Breast epithelium (tissue), 4 donors: Measurements from ENCODE around the gene NEUROD1. TPM values are rescaled to one million over a fixed set of nuclear protein-coding genes. Genes with fewer than 3 reads are reported as not detected.

Experiments used
- DNase-seq, 2 donors: peaks; one replicate each; pipeline ENCODE4 v3.0.0-alpha.2; 2019; ENCODE audit warnings: low spot score in 2 of 2
- H3K27ac ChIP-seq, 2 donors: fragments of 200-600 bp; sonication (generic) in 1 of 2; one replicate each; pipeline ENCODE4 v1.5.1; 2016 to 2019; ENCODE audit warnings: mild to moderate bottlenecking in 1 of 2
- H3K27me3 ChIP-seq, 2 donors: fragments of 200-600 bp; sonication (generic) in 1 of 2; one replicate each; pipeline versions ENCODE4 v1.5.1 to v1.6.0; 2017 to 2019; ENCODE audit warnings: control low read depth in 1 of 2, mild to moderate bottlenecking in 1 of 2
- H3K36me3 ChIP-seq: fragments of 200-600 bp; one replicate; pipeline ENCODE4 v1.5.1; 2019
- H3K4me1 ChIP-seq, 2 donors: fragments of 200-600 bp; sonication (generic); one replicate each; pipeline ENCODE4 v1.5.1; 2016 to 2019; ENCODE audit warnings: control low read depth in 1 of 2
- H3K4me3 ChIP-seq, 3 donors: fragments of 200-600 bp; sonication (generic); 1 replicate in 2 of 3; 2 replicates in 1 of 3; pipeline ENCODE4 v1.5.1; 2016 to 2019; ENCODE audit warnings: mild to moderate bottlenecking in 3 of 3, moderate library complexity in 2 of 3
- H3K9me3 ChIP-seq, 2 donors: fragments of 200-600 bp; sonication (generic) in 1 of 2; one replicate each; pipeline ENCODE4 v1.5.1; 2016 to 2019; ENCODE audit warnings: control low read depth in 1 of 2
- POLR2A ChIP-seq: fragments of 450-650 bp; IDR thresholded peaks from one replicate; pipeline ENCODE4 v1.6.1; 2016; ENCODE audit warnings: antibody characterized with exemption, mild to moderate bottlenecking, moderate library complexity
- POLR2AphosphoS5 ChIP-seq, 3 donors: sonication (generic); formaldehyde crosslinking; IDR thresholded peaks; one replicate each; pipeline ENCODE4 v1.6.1; 2017; ENCODE audit warnings: antibody characterized with exemption in 3 of 3
- intact Hi-C: fragments of 100-400 bp; cut with DNase I; formaldehyde crosslinking; loops from one replicate; pipeline ENCODE4 v1.15.1; 2023; ENCODE audit warnings: low total_unique reads
- total RNA-seq, 3 donors: library from RNA; depleted of rRNA; stranded (reverse); fragments of >200 nt; gene quantifications; one replicate each; pipeline ENCODE4 v1.1.0, GENCODE V29; 2016
- TF ChIP-seq, protein P1 (sequence below), 3 donors: fragments of 450-650 bp; IDR thresholded peaks; one replicate each; pipeline ENCODE4 v1.5.1; 2016 to 2017; ENCODE audit warnings: antibody characterized with exemption in 3 of 3, mild to moderate bottlenecking in 3 of 3, moderate library complexity in 3 of 3

NEUROD1 gene
- total RNA-seq, 3 donors from 2014 or later: not detected

DNA sequence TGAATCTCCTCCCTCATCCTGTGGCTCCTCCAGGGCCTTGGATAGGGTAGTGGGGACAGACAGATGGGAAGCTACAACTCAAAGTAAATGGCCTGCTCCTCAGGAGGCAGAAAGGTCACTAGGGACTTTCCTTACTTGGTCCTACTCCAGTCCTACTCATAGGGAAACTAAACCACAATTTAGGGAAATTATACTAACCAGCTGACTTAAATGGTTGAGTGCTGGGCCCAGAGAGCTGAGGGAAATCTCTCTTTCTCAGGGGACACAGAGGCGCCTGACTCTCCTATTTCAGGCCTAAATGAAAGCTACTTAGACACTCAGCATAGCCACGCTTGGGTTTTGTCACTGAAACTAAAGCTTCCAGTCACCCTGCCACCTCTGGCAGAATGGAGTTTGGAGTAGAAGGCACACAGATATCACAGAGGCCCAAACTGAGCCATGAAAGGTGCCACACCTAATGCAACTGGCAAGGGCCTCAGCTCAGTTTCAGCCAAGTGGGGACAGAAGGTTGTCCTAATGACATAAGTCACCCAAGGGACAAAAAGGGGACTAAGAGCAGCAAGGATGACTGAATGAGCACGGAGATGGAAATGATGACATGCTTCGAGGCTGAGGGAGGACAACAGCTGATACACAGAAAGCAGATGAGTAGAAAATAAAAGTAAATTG lies 47.5 kb downstream of the NEUROD1 start:
- H3K36me3 ChIP-seq: no peaks in the 10 kb centered on the region
- DNase-seq: no peak
- no peaks in the 10 kb centered on the region for H3K27me3 ChIP-seq
- H3K27ac ChIP-seq: no peak overlapping the region
- no peaks in the 10 kb centered on the region for H3K4me1 ChIP-seq
- H3K4me3 ChIP-seq: no peak overlapping the region
- intact Hi-C loops: no loop called here
- TF ChIP-seq POLR2AphosphoS5 (IDR thresholded peaks at IDR 0.05): no peak
- TF ChIP-seq, protein P1, sequence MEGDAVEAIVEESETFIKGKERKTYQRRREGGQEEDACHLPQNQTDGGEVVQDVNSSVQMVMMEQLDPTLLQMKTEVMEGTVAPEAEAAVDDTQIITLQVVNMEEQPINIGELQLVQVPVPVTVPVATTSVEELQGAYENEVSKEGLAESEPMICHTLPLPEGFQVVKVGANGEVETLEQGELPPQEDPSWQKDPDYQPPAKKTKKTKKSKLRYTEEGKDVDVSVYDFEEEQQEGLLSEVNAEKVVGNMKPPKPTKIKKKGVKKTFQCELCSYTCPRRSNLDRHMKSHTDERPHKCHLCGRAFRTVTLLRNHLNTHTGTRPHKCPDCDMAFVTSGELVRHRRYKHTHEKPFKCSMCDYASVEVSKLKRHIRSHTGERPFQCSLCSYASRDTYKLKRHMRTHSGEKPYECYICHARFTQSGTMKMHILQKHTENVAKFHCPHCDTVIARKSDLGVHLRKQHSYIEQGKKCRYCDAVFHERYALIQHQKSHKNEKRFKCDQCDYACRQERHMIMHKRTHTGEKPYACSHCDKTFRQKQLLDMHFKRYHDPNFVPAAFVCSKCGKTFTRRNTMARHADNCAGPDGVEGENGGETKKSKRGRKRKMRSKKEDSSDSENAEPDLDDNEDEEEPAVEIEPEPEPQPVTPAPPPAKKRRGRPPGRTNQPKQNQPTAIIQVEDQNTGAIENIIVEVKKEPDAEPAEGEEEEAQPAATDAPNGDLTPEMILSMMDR (IDR thresholded peaks at IDR 0.05): no peak
- TF ChIP-seq POLR2A: no peak
- H3K9me3 ChIP-seq: no peaks in the 10 kb centered on the region

DNA sequence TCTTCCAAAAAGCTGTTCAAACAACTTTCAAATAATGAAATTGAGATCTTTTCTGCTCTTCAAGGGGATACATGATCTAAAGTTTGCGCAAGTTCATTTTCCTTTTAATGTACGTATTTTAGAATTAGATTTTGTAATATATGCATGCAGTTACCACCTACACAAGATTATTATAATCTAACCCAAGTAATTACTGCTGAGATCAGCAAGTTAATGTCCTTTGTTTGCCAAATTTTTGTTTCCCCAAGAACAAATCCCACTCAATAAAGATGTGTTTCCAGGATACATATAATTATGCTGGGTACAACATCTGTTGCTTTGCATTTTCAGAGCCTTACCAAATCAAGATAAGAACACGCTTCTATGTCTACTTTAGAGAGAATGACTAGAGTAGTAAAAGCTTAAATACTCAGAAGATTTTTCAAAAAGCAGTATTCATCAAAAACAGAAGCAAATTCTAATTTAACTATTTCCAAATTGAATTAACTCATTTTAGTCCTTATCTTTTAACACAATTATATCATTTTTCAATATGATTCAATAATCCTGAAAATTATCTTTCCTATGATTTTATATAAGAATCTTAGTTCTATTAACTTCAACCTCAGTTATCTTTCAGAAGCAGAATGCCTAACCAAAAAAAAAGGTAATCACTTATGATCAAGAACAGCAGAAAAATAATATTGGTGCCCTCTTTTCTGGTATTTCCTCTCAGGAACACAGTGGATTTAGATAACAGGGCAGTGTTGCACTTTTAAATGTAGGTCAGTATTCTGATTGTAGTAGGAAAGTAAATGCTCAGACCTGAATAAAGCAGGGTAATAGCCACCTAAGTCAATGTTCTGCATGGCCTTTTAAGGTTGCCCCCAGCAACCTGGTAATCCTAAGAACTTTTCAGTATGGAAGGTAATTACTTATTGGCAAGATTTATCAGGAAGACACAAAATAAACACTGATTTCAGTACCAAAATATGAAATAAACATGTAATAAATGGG lies 51.4 kb downstream of the NEUROD1 start:
- Histone ChIP-seq H3K36me3 (no peaks in the 10 kb centered on the region), H3K27ac (no peak overlapping the region), H3K9me3 (no peaks in the 10 kb centered on the region), H3K27me3 (no peaks in the 10 kb centered on the region), H3K4me1 (no peaks in the 10 kb centered on the region), H3K4me3 (no peak overlapping the region)
- TF ChIP-seq POLR2A (no peak), POLR2AphosphoS5 (IDR thresholded peaks at IDR 0.05) (no peak)
- TF ChIP-seq, protein P1 (IDR thresholded peaks at IDR 0.05): no peak
- intact Hi-C loops: no loop called here
- no peak for DNase-seq

DNA sequence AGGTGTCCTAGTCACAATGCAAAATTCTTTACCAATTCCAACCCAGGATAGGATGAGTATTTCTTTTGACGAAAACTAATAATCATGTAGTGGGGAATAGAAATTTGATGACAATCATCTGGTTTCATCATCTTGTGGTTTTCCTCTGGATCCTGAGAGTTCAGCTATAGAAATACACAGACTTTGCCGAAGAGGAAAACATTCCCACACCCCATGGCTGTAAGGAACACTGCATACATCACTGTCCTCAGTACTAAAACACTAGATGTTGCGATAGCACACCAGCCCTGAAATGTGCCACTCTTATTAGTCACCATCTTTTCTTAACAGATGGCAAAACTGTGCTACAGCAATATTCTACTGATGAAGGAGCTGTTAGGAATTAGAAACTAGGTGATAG lies 52.8 kb downstream of the NEUROD1 start:
- Histone ChIP-seq H3K27ac (no peak overlapping the region), H3K9me3 (no peaks in the 10 kb centered on the region), H3K36me3 (no peaks in the 10 kb centered on the region), H3K27me3 (no peaks in the 10 kb centered on the region), H3K4me3 (no peak overlapping the region), H3K4me1 (no peaks in the 10 kb centered on the region)
- DNase-seq: no peak
- intact Hi-C loops: no loop called here
- TF ChIP-seq POLR2AphosphoS5 (IDR thresholded peaks at IDR 0.05): no peak
- no peak for TF ChIP-seq POLR2A
- TF ChIP-seq, protein P1 (IDR thresholded peaks at IDR 0.05): no peak

DNA sequence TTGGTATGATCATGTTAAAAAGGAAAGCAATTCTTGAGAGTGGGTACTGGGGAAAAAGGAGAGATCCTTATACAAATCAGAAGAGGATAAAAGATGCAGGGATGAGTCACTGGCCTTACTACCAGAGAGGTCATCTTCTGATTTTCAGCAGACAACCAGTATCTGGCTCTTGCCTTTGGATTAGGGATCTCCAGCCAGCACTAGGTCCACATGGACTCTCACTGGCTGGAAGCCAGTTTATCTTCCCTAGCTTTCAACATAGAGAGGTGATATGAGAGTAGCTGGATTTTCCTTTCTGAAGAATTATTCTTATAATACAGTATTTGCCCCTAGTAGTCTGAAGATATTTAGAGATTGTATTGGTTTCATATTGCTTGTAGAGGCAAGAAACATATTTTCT lies 53.6 kb downstream of the NEUROD1 start:
- Histone ChIP-seq H3K4me3 (no peak overlapping the region), H3K27me3 (no peaks in the 10 kb centered on the region), H3K27ac (no peak overlapping the region), H3K4me1 (no peaks in the 10 kb centered on the region), H3K36me3 (no peaks in the 10 kb centered on the region), H3K9me3 (no peaks in the 10 kb centered on the region)
- intact Hi-C loops: no loop called here
- no peak for DNase-seq
- TF ChIP-seq POLR2A: no peak
- TF ChIP-seq POLR2AphosphoS5 (IDR thresholded peaks at IDR 0.05): no peak

Other genes starting within 250 kb of the NEUROD1 start
- gene ITGA4, start 223.1 kb downstream of the NEUROD1 start, total RNA-seq: 10 to 100 TPM in 2 of 3 donors, 1 to 10 TPM in 1; 6.7 to 12.5 (median 11.7) TPM
- under 1 TPM in 2 of 3 donors, not detected in 1; 0.29 to 0.33 TPM for gene CERKL, start 23.4 kb downstream of the NEUROD1 start, total RNA-seq
- 100 to 1,000 TPM in 1 of 3 donors, 10 to 100 TPM in 2; 67.2 to 170 (median 98.9) TPM for gene ITPRID2, start 211.2 kb upstream of the NEUROD1 start, total RNA-seq